ENCODE results near the gene PEMT. TPM values are rescaled to one million over a fixed set of nuclear protein-coding genes. Genes with fewer than 3 reads are reported as not detected.

PEMT gene
- total and polyA plus RNA-seq, 2 of the 8 experiments (the other 6 are each of a cell fraction or from before 2014, with no cell fraction given) = 42.0 to 118 TPM

GRCh38 chr17:17626151-17626805, 34.8 kb upstream of the PEMT start (continued):
- no peak for TF ChIP-seq USF2 (IDR thresholded peaks at IDR 0.05; ENCODE audit: low read length)
- TF ChIP-seq FOSL1 (IDR thresholded peaks at IDR 0.05; ENCODE audit: insufficient read depth, low read depth, low read length) = no peak
- TF ChIP-seq RBBP5 (IDR thresholded peaks at IDR 0.05; ENCODE audit: borderline replicate concordance, low read depth, low read length) = peak; percentile 30; the same call in 1 of the 2 replicates
- no peak for TF ChIP-seq KDM4A (IDR thresholded peaks at IDR 0.05; ENCODE audit: low read depth, low read length, severe bottlenecking)
- no peak for TF ChIP-seq SAP30 (IDR thresholded peaks at IDR 0.05; ENCODE audit: insufficient read depth, insufficient replicate concordance, low read length)
- peak; percentile 77 for TF ChIP-seq YY1 (IDR thresholded peaks at IDR 0.05; ENCODE audit: low read depth, low read length)
- TF ChIP-seq ATF2 (IDR thresholded peaks at IDR 0.05; ENCODE audit: low read length) = no peak
- TF ChIP-seq CBX8 (IDR thresholded peaks at IDR 0.05; ENCODE audit: borderline replicate concordance, low read depth, low read length) = no peak
- TF ChIP-seq TAF7 (optimal IDR thresholded peaks at IDR 0.05; ENCODE audit: borderline replicate concordance, low read depth, low read length) = no peak
- TF ChIP-seq HDAC6 (IDR thresholded peaks at IDR 0.05; ENCODE audit: low read depth, low read length) = no peak
- no peak for TF ChIP-seq EZH2 (IDR thresholded peaks at IDR 0.05; ENCODE audit: low read depth, low read length, severe bottlenecking)
- TF ChIP-seq CTCF (IDR thresholded peaks at IDR 0.05; ENCODE audit: control extremely low read depth in 1 of 3, insufficient read depth in 1 of 3, low read depth in 1 of 3, low read length in 3 of 3) = no peak
- no peak for TF ChIP-seq GTF2F1 (IDR thresholded peaks at IDR 0.05; ENCODE audit: borderline replicate concordance, low read depth, low read length)
- no peak for TF ChIP-seq HDAC2 (IDR thresholded peaks at IDR 0.05; ENCODE audit: borderline replicate concordance in 1 of 2, low read depth in 2 of 2, low read length in 2 of 2)
- TF ChIP-seq KDM1A (IDR thresholded peaks at IDR 0.05; ENCODE audit: borderline replicate concordance, low read length) = no peak
- TF ChIP-seq CEBPB (IDR thresholded peaks at IDR 0.05; ENCODE audit: low read depth, low read length) = no peak
- TF ChIP-seq TAF1 (IDR thresholded peaks at IDR 0.05; ENCODE audit: low read depth, low read length) = 0 out of 2 replicates have a peak, but pooled peaks have one; percentile 19

All from H1 (cell line).